Activated naive CD8-positive, alpha-beta T cell treated with anti-CD3 and anti-CD28 coated beads, Interleukin-2, amount 50 U/mL, for 24 hours (primary cell): ENCODE data around the gene HIVEP3.
A peak's percentile ranks its signal among the peaks of the same experiment; 100 is the strongest.
"Not testable (repeated sequence)": the region's sequence is repeated elsewhere in the genome, so short reads cannot be mapped to it uniquely, and the experiment has no call there.

ENCODE experiments used
- ATAC-seq: fragments of 150-1000 bp; cut with Tn5 transposase; one replicate; pipeline ENCODE4 v1.10.0; 2021
- DNase-seq: peaks from one replicate; pipeline ENCODE4 v3.0.0; 2021
- H3K27ac Mint-ChIP-seq: one replicate; pipeline ENCODE4 v1.8.0; 2021; ENCODE audit warnings: mild to moderate bottlenecking, mixed read lengths
- H3K27me3 Mint-ChIP-seq: one replicate; pipeline ENCODE4 v1.8.0; 2021; ENCODE audit warnings: mixed read lengths
- H3K36me3 Mint-ChIP-seq: one replicate; pipeline ENCODE4 v1.8.0; 2021; ENCODE audit warnings: low read depth, mixed read lengths
- H3K4me1 Mint-ChIP-seq: one replicate; pipeline ENCODE4 v1.8.0; 2021; ENCODE audit warnings: mixed read lengths
- H3K4me3 Mint-ChIP-seq: one replicate; pipeline ENCODE4 v1.8.0; 2021; ENCODE audit warnings: mild to moderate bottlenecking, moderate library complexity, mixed read lengths
- H3K9me3 Mint-ChIP-seq: one replicate; pipeline ENCODE4 v1.8.0; 2021; ENCODE audit warnings: mixed read lengths

The HIVEP3 gene

GRCh38 chr1:41566274-41566885 lies 352.3 kb downstream of the HIVEP3 start:
- H3K27me3 Mint-ChIP-seq: no peaks in the 10 kb centered on the region
- H3K9me3 Mint-ChIP-seq: no peaks in the 10 kb centered on the region
- no peak for DNase-seq
- peaks cover 77% of the 10 kb centered on the region for H3K36me3 Mint-ChIP-seq
- ATAC-seq: no peak
- peaks cover 26% of the 10 kb centered on the region for H3K4me1 Mint-ChIP-seq
- H3K27ac Mint-ChIP-seq: peak overlapping the region; percentile 39
- no peak overlapping the region for H3K4me3 Mint-ChIP-seq

GRCh38 chr1:41564741-41565475 lies 353.8 kb downstream of the HIVEP3 start:
- Mint-ChIP-seq H3K9me3 (no peaks in the 10 kb centered on the region), H3K4me1 (peaks cover 15% of the 10 kb centered on the region), H3K36me3 (peaks cover 75% of the 10 kb centered on the region), H3K27me3 (no peaks in the 10 kb centered on the region), H3K4me3 (no peak overlapping the region), H3K27ac (no peak overlapping the region)
- DNase-seq (no peak), ATAC-seq (no peak)

- H3K27me3 Mint-ChIP-seq: no peaks in the 10 kb centered on the region
- DNase-seq (no peak), ATAC-seq (no peak)
- no peaks in the 10 kb centered on the region for H3K9me3 Mint-ChIP-seq
- H3K4me1 Mint-ChIP-seq: peaks cover 13% of the 10 kb centered on the region
- H3K27ac Mint-ChIP-seq: no peak overlapping the region
- H3K4me3 Mint-ChIP-seq: no peak overlapping the region
- H3K36me3 Mint-ChIP-seq: peaks cover 71% of the 10 kb centered on the region
Measured at GRCh38 chr1:41562328-41562727, 356.4 kb downstream of the HIVEP3 start.

- H3K27me3 Mint-ChIP-seq: no peaks in the 10 kb centered on the region
- peaks cover 9% of the 10 kb centered on the region for H3K9me3 Mint-ChIP-seq
- H3K4me3 Mint-ChIP-seq: no peak overlapping the region
- H3K4me1 Mint-ChIP-seq: peaks cover 8% of the 10 kb centered on the region
- peaks cover 71% of the 10 kb centered on the region for H3K36me3 Mint-ChIP-seq
- ATAC-seq (no peak), DNase-seq (no peak)
- H3K27ac Mint-ChIP-seq: no peak overlapping the region
Measured at GRCh38 chr1:41560931-41561330, 357.8 kb downstream of the HIVEP3 start.

- H3K36me3 Mint-ChIP-seq: peaks cover 73% of the 10 kb centered on the region
- H3K27me3 Mint-ChIP-seq: no peaks in the 10 kb centered on the region
- DNase-seq (no peak), ATAC-seq (no peak)
- H3K4me3 Mint-ChIP-seq: no peak overlapping the region
- H3K9me3 Mint-ChIP-seq: peaks cover 13% of the 10 kb centered on the region
- peaks cover 6% of the 10 kb centered on the region for H3K4me1 Mint-ChIP-seq
- no peak overlapping the region for H3K27ac Mint-ChIP-seq
Measured at GRCh38 chr1:41560496-41560895, 358.2 kb downstream of the HIVEP3 start.

- ATAC-seq: no peak
Measured at GRCh38 chr1:41559331-41559730, 359.4 kb downstream of the HIVEP3 start.

GRCh38 chr1:41558761-41559171 lies 360.0 kb downstream of the HIVEP3 start:
- H3K36me3 Mint-ChIP-seq: peaks cover 74% of the 10 kb centered on the region
- peak overlapping the region; percentile 19 for H3K27ac Mint-ChIP-seq

More at GRCh38 chr1:41559331-41559730, 359.4 kb downstream of the HIVEP3 start:
- H3K27ac Mint-ChIP-seq: no peak overlapping the region
- H3K4me3 Mint-ChIP-seq: no peak overlapping the region
- DNase-seq: no peak
- H3K4me1 Mint-ChIP-seq: peaks cover 4% of the 10 kb centered on the region
- H3K9me3 Mint-ChIP-seq: peaks cover 16% of the 10 kb centered on the region
- no peaks in the 10 kb centered on the region for H3K27me3 Mint-ChIP-seq
- peaks cover 74% of the 10 kb centered on the region for H3K36me3 Mint-ChIP-seq

GRCh38 chr1:41557751-41558455 lies 360.8 kb downstream of the HIVEP3 start:
- no peaks in the 10 kb centered on the region for H3K4me1 Mint-ChIP-seq
- no peak overlapping the region for H3K27ac Mint-ChIP-seq

More at GRCh38 chr1:41558761-41559171, 360.0 kb downstream of the HIVEP3 start:
- ATAC-seq: no peak
- DNase-seq: no peak
- H3K4me1 Mint-ChIP-seq: no peaks in the 10 kb centered on the region
- peaks cover 20% of the 10 kb centered on the region for H3K9me3 Mint-ChIP-seq
- H3K27me3 Mint-ChIP-seq: no peaks in the 10 kb centered on the region
- H3K4me3 Mint-ChIP-seq: no peak overlapping the region

GRCh38 chr1:41554746-41555145 lies 364.0 kb downstream of the HIVEP3 start:
- H3K9me3 Mint-ChIP-seq: peaks cover 34% of the 10 kb centered on the region
- not testable (repeated sequence) for H3K27ac Mint-ChIP-seq, H3K4me1 Mint-ChIP-seq, DNase-seq, H3K27me3 Mint-ChIP-seq, H3K4me3 Mint-ChIP-seq, ATAC-seq
- H3K36me3 Mint-ChIP-seq: peaks cover 78% of the 10 kb centered on the region

More at GRCh38 chr1:41557751-41558455, 360.8 kb downstream of the HIVEP3 start:
- H3K4me3 Mint-ChIP-seq: no peak overlapping the region
- peaks cover 75% of the 10 kb centered on the region for H3K36me3 Mint-ChIP-seq
- H3K9me3 Mint-ChIP-seq: peaks cover 25% of the 10 kb centered on the region
- no peaks in the 10 kb centered on the region for H3K27me3 Mint-ChIP-seq
- no peak for ATAC-seq
- DNase-seq: no peak

- Mint-ChIP-seq H3K4me3 (peak overlapping the region; percentile 29), H3K4me1 (peaks cover 3% of the 10 kb centered on the region), H3K9me3 (peaks cover 10% of the 10 kb centered on the region), H3K36me3 (peaks cover 64% of the 10 kb centered on the region), H3K27ac (peak overlapping the region; percentile 65), H3K27me3 (no peaks in the 10 kb centered on the region)
- DNase-seq (no peak), ATAC-seq (peak; percentile 49)
Measured at GRCh38 chr1:41547781-41548560, 370.8 kb downstream of the HIVEP3 start.

- Mint-ChIP-seq H3K27ac (no peak overlapping the region), H3K36me3 (peaks cover 63% of the 10 kb centered on the region), H3K9me3 (peaks cover 5% of the 10 kb centered on the region)
Measured at GRCh38 chr1:41547336-41547735, 371.4 kb downstream of the HIVEP3 start.

GRCh38 chr1:41546833-41547135 lies 371.9 kb downstream of the HIVEP3 start:
- Mint-ChIP-seq H3K27me3 (no peaks in the 10 kb centered on the region), H3K4me1 (peaks cover 3% of the 10 kb centered on the region), H3K4me3 (no peak overlapping the region), H3K9me3 (peaks cover 3% of the 10 kb centered on the region), H3K27ac (no peak overlapping the region), H3K36me3 (peaks cover 63% of the 10 kb centered on the region)
- DNase-seq: no peak
- ATAC-seq: no peak

More at GRCh38 chr1:41547336-41547735, 371.4 kb downstream of the HIVEP3 start:
- DNase-seq (no peak), ATAC-seq (no peak)
- H3K4me3 Mint-ChIP-seq: no peak overlapping the region
- peaks cover 3% of the 10 kb centered on the region for H3K4me1 Mint-ChIP-seq
- no peaks in the 10 kb centered on the region for H3K27me3 Mint-ChIP-seq

GRCh38 chr1:41545996-41546832 lies 372.5 kb downstream of the HIVEP3 start:
- no peak overlapping the region for H3K4me3 Mint-ChIP-seq
- peaks cover 5% of the 10 kb centered on the region for H3K4me1 Mint-ChIP-seq
- no peaks in the 10 kb centered on the region for H3K27me3 Mint-ChIP-seq
- no peaks in the 10 kb centered on the region for H3K9me3 Mint-ChIP-seq
- DNase-seq: no peak
- peak; percentile 4 for ATAC-seq
- H3K27ac Mint-ChIP-seq: no peak overlapping the region
- peaks cover 59% of the 10 kb centered on the region for H3K36me3 Mint-ChIP-seq
